Lower leg skin (tissue), 3 donors: ENCODE measurements around the gene GBE1.

ENCODE experiments used
- CTCF ChIP-seq, 3 donors: fragments of 450-650 bp; IDR thresholded peaks; one replicate each; pipeline ENCODE4 v1.5.1; 2016; ENCODE audit warnings: antibody characterized with exemption in 3 of 3, mild to moderate bottlenecking in 3 of 3, moderate library complexity in 2 of 3
- POLR2A ChIP-seq, 2 donors: fragments of 450-650 bp; IDR thresholded peaks; one replicate each; pipeline ENCODE4 v1.6.1; 2016 to 2017; ENCODE audit warnings: antibody characterized with exemption in 2 of 2, mild to moderate bottlenecking in 1 of 2, moderate library complexity in 1 of 2

- TF ChIP-seq CTCF (IDR thresholded peaks at IDR 0.05) (no peak), POLR2A (IDR thresholded peaks at IDR 0.05) (no peak)
Observed at GRCh38 chr3:81620849-81621248, 140.6 kb downstream of the GBE1 start.
